Ovary (tissue), 9 donors: ENCODE measurements around the gene CGB3. TPM values are rescaled to one million over a fixed set of nuclear protein-coding genes. Genes with fewer than 3 reads are reported as not detected.
"Not testable (repeated sequence)": the region's sequence is repeated elsewhere in the genome, so short reads cannot be mapped to it uniquely, and the experiment has no call there.

Experiments used
- DNase-seq, 5 donors: peaks; one replicate each; pipeline ENCODE4 v3.0.0-alpha.2; 2019 to 2020
- H3K27ac ChIP-seq, 2 donors: fragments of 200-600 bp; one replicate each; pipeline versions ENCODE4 v1.5.1 to v1.8.0; 2019 to 2022
- H3K27me3 ChIP-seq: fragments of 200-600 bp; one replicate; pipeline ENCODE4 v1.8.0; 2022
- H3K36me3 ChIP-seq: fragments of 200-600 bp; sonication (generic); one replicate; pipeline ENCODE4 v1.5.1; 2019
- H3K4me1 ChIP-seq: one replicate; pipeline ENCODE4 v1.8.1; 2013; ENCODE audit warnings: mild to moderate bottlenecking, moderate library complexity; ENCODE audit not compliant: insufficient read depth
- H3K4me3 ChIP-seq: fragments of 200-600 bp; sonication (generic); one replicate; pipeline ENCODE4 v1.5.1; 2017
- H3K9me3 ChIP-seq, 2 donors: fragments of 200-600 bp in 1 of 2; sonication (generic) in 1 of 2; one replicate each; pipeline versions ENCODE4 v1.5.1 to v1.8.1; 2013 to 2019; ENCODE audit warnings: mild to moderate bottlenecking in 1 of 2, moderate library complexity in 1 of 2
- CTCF ChIP-seq, 3 donors: fragments of 450-650 bp in 2 of 3; fragments of 200-600 bp in 1 of 3; IDR thresholded peaks; one replicate each; pipeline versions ENCODE4 v1.5.1 to v1.8.0; 2016 to 2022; ENCODE audit warnings: antibody characterized with exemption in 3 of 3, mild to moderate bottlenecking in 1 of 3
- EP300 ChIP-seq: sonication (generic); formaldehyde crosslinking; IDR thresholded peaks from one replicate; pipeline ENCODE4 v1.6.1; 2017; ENCODE audit warnings: antibody characterized with exemption
- POLR2A ChIP-seq: fragments of 450-650 bp; IDR thresholded peaks from one replicate; pipeline ENCODE4 v1.6.1; 2017; ENCODE audit warnings: antibody characterized with exemption, mild to moderate bottlenecking, moderate library complexity
- WGBS, 3 donors: extraction: QIAGEN DNeasy Blood & Tissue Kit in 1 of 3; methylation state at CpG; one replicate each; pipeline versions ENCODE4 v1.1.5 to v1.1.7; 2013 to 2017; 5-methylcytosine and 5-hydroxymethylcytosine counted together
- intact Hi-C, 4 donors: fragments of 100-400 bp; cut with DNase I; formaldehyde crosslinking; loops; one replicate each; pipeline versions ENCODE4 v1.11.0 to v1.15.1; 2022 to 2023
- polyA plus RNA-seq, 2 donors: library from polyadenylated mRNA; stranded (reverse); fragments of 200-250 nt in 1 of 2; fragments of 350-450 nt in 1 of 2; fragmentation: Illumina TruSeq in 1 of 2; extraction: RNeasy Lipid Tissue Mini Kit (QIAGEN cat#74804) in 1 of 2; gene quantifications; one replicate each; pipeline ENCODE4 v1.2.3, GENCODE V29; 2013 to 2014
- total RNA-seq, 7 donors: library from RNA; depleted of rRNA in 2 of 7; stranded (reverse); fragments of >200 nt in 2 of 7; fragmentation: NEBNext Ultra II Directional in 3 of 7; extraction: Animal tissue kit (Norgen Biotek cat#: 25700) in 3 of 7; gene quantifications; one replicate each; pipeline versions ENCODE4 v1.1.0 to v1.2.4, GENCODE V29; 2016 to 2023
- donor health status: DM: no; HTN: no; CAD: no; lungs with moderate emphysema.
- donor health status: DM: no; HTN: no; CAD: no.
- donor health status: Bipolar disorder and iron deficiency.
- donor health status: DM: yes; HTN: yes; CAD: no.
- donor health status: DM: no; HTN: no; CAD: no.
- donor health status: DM: yes; HTN: yes; CAD: no.

Gene CGB3
- total and polyA plus RNA-seq, 9 donors: not detected

- H3K9me3 ChIP-seq, DNase-seq, H3K4me3 ChIP-seq, H3K27me3 ChIP-seq, H3K36me3 ChIP-seq, H3K4me1 ChIP-seq, intact Hi-C loops, H3K27ac ChIP-seq: not testable (repeated sequence)
- WGBS, 3 donors: 85 to 88% (median 85%) methylated on average over 7 to 8 of the region's 8 CpGs
Observed at GRCh38 chr19:49038111-49038510, 14.0 kb upstream of the CGB3 start.

GRCh38 chr19:49036815-49037214 lies 12.7 kb upstream of the CGB3 start, which contains the start of gene CGB1:
CGB1 (minus strand) TSS chr19:49036895; CDS start chr19:49036711, 184 bp downstream.
- intact Hi-C loops, H3K4me1 ChIP-seq, H3K9me3 ChIP-seq, H3K4me3 ChIP-seq, H3K27ac ChIP-seq, DNase-seq, H3K27me3 ChIP-seq, H3K36me3 ChIP-seq: not testable (repeated sequence)
- 48 to 53% (median 49%) methylated on average over 18 of the region's 18 CpGs for WGBS, 3 donors

- H3K27ac ChIP-seq, DNase-seq, H3K9me3 ChIP-seq, H3K4me1 ChIP-seq, H3K36me3 ChIP-seq, H3K4me3 ChIP-seq, H3K27me3 ChIP-seq, intact Hi-C loops: not testable (repeated sequence)
- WGBS, 3 donors: 17 to 27% (median 18%) methylated on average over 28 of the region's 28 CpGs
Observed at GRCh38 chr19:49031642-49032301, 7.6 kb upstream of the CGB3 start, which contains the start of gene CGB2. CGB2 (plus strand) TSS chr19:49031890; CDS start chr19:49032096, 206 bp downstream.

GRCh38 chr19:49030323-49030722 lies 6.2 kb upstream of the CGB3 start:
- H3K9me3 ChIP-seq, intact Hi-C loops, H3K4me1 ChIP-seq, H3K4me3 ChIP-seq, H3K36me3 ChIP-seq, H3K27me3 ChIP-seq, H3K27ac ChIP-seq, DNase-seq: not testable (repeated sequence)
- 88 to 92% (median 91%) methylated on average over 3 to 6 of the region's 8 CpGs for WGBS, 3 donors

- H3K27ac ChIP-seq, intact Hi-C loops, H3K27me3 ChIP-seq, H3K36me3 ChIP-seq, H3K9me3 ChIP-seq, H3K4me3 ChIP-seq, DNase-seq, H3K4me1 ChIP-seq: not testable (repeated sequence)
- 81 to 84% (median 81%) methylated on average over 14 of the region's 14 CpGs for WGBS, 3 donors
Observed at GRCh38 chr19:49029749-49030148, 5.6 kb upstream of the CGB3 start.

GRCh38 chr19:49028686-49029085 lies 4.6 kb upstream of the CGB3 start:
- intact Hi-C loops, H3K27ac ChIP-seq, H3K9me3 ChIP-seq, H3K4me3 ChIP-seq, H3K4me1 ChIP-seq, H3K36me3 ChIP-seq, H3K27me3 ChIP-seq, DNase-seq: not testable (repeated sequence)
- 74 to 80% (median 75%) methylated on average over 5 to 9 of the region's 9 CpGs for WGBS, 3 donors

- 75 to 79% (median 77%) methylated on average over 18 to 23 of the region's 23 CpGs for WGBS, 3 donors
- H3K4me1 ChIP-seq, H3K27me3 ChIP-seq, H3K9me3 ChIP-seq, H3K27ac ChIP-seq, H3K36me3 ChIP-seq, DNase-seq, H3K4me3 ChIP-seq, intact Hi-C loops: not testable (repeated sequence)
Observed at GRCh38 chr19:49025599-49025998, 1.5 kb upstream of the CGB3 start.

- H3K4me1 ChIP-seq, H3K27me3 ChIP-seq, DNase-seq, H3K36me3 ChIP-seq, H3K9me3 ChIP-seq, intact Hi-C loops, H3K4me3 ChIP-seq, H3K27ac ChIP-seq: not testable (repeated sequence)
- 80 to 86% (median 84%) methylated on average over 4 to 6 of the region's 6 CpGs for WGBS, 3 donors
Observed at GRCh38 chr19:49025088-49025487, 955 bp upstream of the CGB3 start.

- WGBS, 3 donors: 87 to 92% (median 90%) methylated on average over 9 of the region's 9 CpGs
Observed at GRCh38 chr19:49022116-49022515, 2.0 kb downstream of the CGB3 start.

More at GRCh38 chr19:49022116-49022515, 2.0 kb downstream of the CGB3 start:
- Histone ChIP-seq H3K27ac (no peak overlapping the region), H3K4me1 (peaks cover 7% of the 10 kb centered on the region), H3K4me3 (no peak overlapping the region), H3K9me3 (no peaks in the 10 kb centered on the region), H3K27me3 (no peaks in the 10 kb centered on the region), H3K36me3 (no peaks in the 10 kb centered on the region)
- TF ChIP-seq EP300 (no peak), POLR2A (no peak), CTCF (IDR thresholded peaks at IDR 0.05) (no peak)
- intact Hi-C loops: no loop called here
- DNase-seq: no peak
